Neural crest cell (in vitro differentiated cells): ENCODE data around the gene LAT. TPM values are rescaled to one million over a fixed set of nuclear protein-coding genes. Genes with fewer than 3 reads are reported as not detected.
"Not testable (repeated sequence)": the region's sequence is repeated elsewhere in the genome, so short reads cannot be mapped to it uniquely, and the experiment has no call there.

Experiments
- DNase-seq: peaks from one replicate; pipeline ENCODE4 v3.0.0; 2021; ENCODE audit warnings: low read depth, mixed read lengths, low spot score
- H3K27ac Mint-ChIP-seq: one replicate; pipeline ENCODE4 v1.8.0; 2021; ENCODE audit warnings: mild to moderate bottlenecking, mixed read lengths; ENCODE audit not compliant: unreplicated experiment
- H3K27me3 Mint-ChIP-seq: 2 replicates; pipeline ENCODE4 v1.8.0; 2021; ENCODE audit warnings: low read depth, mild to moderate bottlenecking, mixed read lengths
- H3K36me3 Mint-ChIP-seq: 2 replicates; pipeline ENCODE4 v1.8.0; 2021; ENCODE audit warnings: low read depth, mild to moderate bottlenecking, mixed read lengths
- H3K4me1 Mint-ChIP-seq: 2 replicates; pipeline ENCODE4 v1.8.0; 2021; ENCODE audit warnings: mixed read lengths
- H3K4me3 Mint-ChIP-seq: one replicate; pipeline ENCODE4 v1.8.0; 2021; ENCODE audit warnings: mild to moderate bottlenecking, mixed read lengths
- H3K9me3 Mint-ChIP-seq: 2 replicates; pipeline ENCODE4 v1.8.0; 2021; ENCODE audit warnings: mixed read lengths
- CTCF ChIP-seq: fragments of 200-600 bp; sonication (generic); conservative IDR thresholded peaks from 2 replicates; pipeline ENCODE4 v1.5.0; 2021; ENCODE audit warnings: antibody characterized with exemption, mild to moderate bottlenecking
- total RNA-seq: library from RNA; stranded (reverse); gene quantifications from 2 replicates; pipeline ENCODE4 v1.2.1, GENCODE V29; 2021

The LAT gene
- total RNA-seq, 1 donor from 2014 or later: 4.9 TPM

GRCh38 chr16:28938721-28939120 is 46.1 kb upstream of the LAT start:
- Mint-ChIP-seq H3K9me3 (peaks cover 4% of the 10 kb centered on the region), H3K36me3 (no peaks in the 10 kb centered on the region), H3K27me3 (peaks cover 8% of the 10 kb centered on the region), H3K4me3 (no peak overlapping the region), H3K27ac (no peak overlapping the region), H3K4me1 (no peaks in the 10 kb centered on the region)
- no peak for TF ChIP-seq CTCF
- no peak for DNase-seq

- H3K4me3 Mint-ChIP-seq, H3K36me3 Mint-ChIP-seq: not testable (repeated sequence)
Measured at GRCh38 chr16:28939825-28940224, 45.0 kb upstream of the LAT start.

GRCh38 chr16:28943281-28943680 is 41.6 kb upstream of the LAT start:
- Mint-ChIP-seq H3K9me3 (no peaks in the 10 kb centered on the region), H3K36me3 (no peaks in the 10 kb centered on the region), H3K27ac (no peak overlapping the region), H3K4me1 (peaks cover 13% of the 10 kb centered on the region), H3K27me3 (peaks cover 14% of the 10 kb centered on the region), H3K4me3 (no peak overlapping the region)
- TF ChIP-seq CTCF: no peak
- no peak for DNase-seq

More at GRCh38 chr16:28939825-28940224, 45.0 kb upstream of the LAT start:
- H3K27me3 Mint-ChIP-seq, H3K9me3 Mint-ChIP-seq, DNase-seq, H3K4me1 Mint-ChIP-seq, H3K27ac Mint-ChIP-seq: not testable (repeated sequence)

- DNase-seq: no peak
- peaks cover 3% of the 10 kb centered on the region for H3K36me3 Mint-ChIP-seq
- peaks cover 25% of the 10 kb centered on the region for H3K4me1 Mint-ChIP-seq
- no peak for TF ChIP-seq CTCF
- H3K9me3 Mint-ChIP-seq: no peaks in the 10 kb centered on the region
- H3K27ac Mint-ChIP-seq: no peak overlapping the region
- peaks cover 11% of the 10 kb centered on the region for H3K27me3 Mint-ChIP-seq
- no peak overlapping the region for H3K4me3 Mint-ChIP-seq
Measured at GRCh38 chr16:28946681-28947080, 38.2 kb upstream of the LAT start.

- H3K9me3 Mint-ChIP-seq: no peaks in the 10 kb centered on the region
- peaks cover 27% of the 10 kb centered on the region for H3K4me1 Mint-ChIP-seq
- no peak for TF ChIP-seq CTCF
- H3K36me3 Mint-ChIP-seq: peaks cover 3% of the 10 kb centered on the region
- peak; percentile 100 for DNase-seq
- peak within 1 kb of the TSS; percentile 98 for H3K4me3 Mint-ChIP-seq
- H3K27ac Mint-ChIP-seq: peak within 1 kb of the TSS; percentile 7
- peaks cover 8% of the 10 kb centered on the region for H3K27me3 Mint-ChIP-seq
Measured at GRCh38 chr16:28950648-28951409, 34.0 kb upstream of the LAT start, which contains the start of gene NFATC2IP. NFATC2IP (plus strand) TSS chr16:28950937; CDS start chr16:28951012, 75 bp downstream.

- Mint-ChIP-seq H3K27ac (no peak overlapping the region), H3K9me3 (no peaks in the 10 kb centered on the region), H3K27me3 (peaks cover 7% of the 10 kb centered on the region), H3K36me3 (peaks cover 6% of the 10 kb centered on the region), H3K4me1 (peaks cover 26% of the 10 kb centered on the region), H3K4me3 (peak overlapping the region; percentile 98)
- no peak for TF ChIP-seq CTCF
- no peak for DNase-seq
Measured at GRCh38 chr16:28951410-28951943, 33.4 kb upstream of the LAT start.
